ENCODE results near the gene ZSCAN20. TPM values are rescaled to one million over a fixed set of nuclear protein-coding genes. Genes with fewer than 3 reads are reported as not detected.

ZSCAN20 gene
- total and polyA plus RNA-seq, 9 of the 15 experiments (the other 6 are each of a cell fraction or from before 2014, with no cell fraction given): 0.36 to 3.3 (median 2.0) TPM

DNA sequence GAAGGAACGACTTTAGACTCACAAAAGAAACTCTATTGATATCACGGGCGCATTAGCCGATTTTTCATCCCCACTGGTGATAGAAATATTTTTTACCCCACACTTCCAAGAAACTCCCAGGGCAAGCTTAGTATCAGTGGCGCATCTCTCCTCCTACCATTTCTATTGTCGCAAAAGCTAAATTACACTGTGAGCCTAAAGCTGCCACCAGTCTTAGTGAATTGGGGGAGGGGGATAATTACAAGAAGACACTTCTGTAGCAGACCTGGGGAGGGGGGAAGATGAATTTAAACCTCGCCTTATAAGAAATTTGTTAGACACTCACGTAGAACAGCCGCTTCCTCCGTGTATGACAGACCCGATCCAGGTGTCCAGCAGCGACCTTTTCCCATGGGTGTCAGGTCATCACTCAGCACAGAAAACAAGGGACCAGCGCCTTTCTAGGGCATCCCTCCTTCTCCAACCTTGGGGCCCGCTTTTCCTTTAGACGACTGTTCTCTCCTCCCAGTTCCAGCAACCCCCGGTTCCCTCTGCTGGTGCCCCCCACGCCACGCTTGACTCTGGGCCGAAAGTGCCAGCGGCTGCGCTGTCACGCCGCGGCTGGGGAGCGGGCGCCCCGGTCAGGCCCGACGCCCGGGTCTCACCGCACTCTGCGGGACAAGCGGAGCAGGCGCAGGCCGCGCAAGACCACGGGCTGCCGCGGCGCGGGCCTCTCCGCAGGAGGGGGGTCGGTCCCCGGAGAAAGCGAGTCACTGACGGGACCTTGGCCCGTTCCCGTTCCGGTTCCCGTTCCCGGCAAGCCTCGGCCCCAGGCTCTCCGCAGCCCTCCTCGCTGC lies 42.4 kb upstream of the ZSCAN20 start (continued):
- TF ChIP-seq, protein P1, sequence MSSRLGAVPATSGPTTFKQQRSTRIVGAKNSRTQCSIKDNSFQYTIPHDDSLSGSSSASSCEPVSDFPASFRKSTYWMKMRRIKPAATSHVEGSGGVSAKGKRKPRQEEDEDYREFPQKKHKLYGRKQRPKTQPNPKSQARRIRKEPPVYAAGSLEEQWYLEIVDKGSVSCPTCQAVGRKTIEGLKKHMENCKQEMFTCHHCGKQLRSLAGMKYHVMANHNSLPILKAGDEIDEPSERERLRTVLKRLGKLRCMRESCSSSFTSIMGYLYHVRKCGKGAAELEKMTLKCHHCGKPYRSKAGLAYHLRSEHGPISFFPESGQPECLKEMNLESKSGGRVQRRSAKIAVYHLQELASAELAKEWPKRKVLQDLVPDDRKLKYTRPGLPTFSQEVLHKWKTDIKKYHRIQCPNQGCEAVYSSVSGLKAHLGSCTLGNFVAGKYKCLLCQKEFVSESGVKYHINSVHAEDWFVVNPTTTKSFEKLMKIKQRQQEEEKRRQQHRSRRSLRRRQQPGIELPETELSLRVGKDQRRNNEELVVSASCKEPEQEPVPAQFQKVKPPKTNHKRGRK (tag; IDR thresholded peaks at IDR 0.05): peak; percentile 75
- TF ChIP-seq CBFA2T3 (IDR thresholded peaks at IDR 0.05) (no peak), XRCC4 (IDR thresholded peaks at IDR 0.05; ENCODE audit: extremely low read depth, insufficient read depth, insufficient read length) (no peak), ZNF785 (CRISPR knock-in tag; IDR thresholded peaks at IDR 0.05) (no peak), MEIS2 (IDR thresholded peaks at IDR 0.05; ENCODE audit: partially characterized antibody) (no peak), TCFL5 (CRISPR knock-in tag; conservative IDR thresholded peaks at IDR 0.05) (no peak), KLF16 (IDR thresholded peaks at IDR 0.05) (no peak), NR4A1 (CRISPR knock-in tag; IDR thresholded peaks at IDR 0.05) (0 out of 2 replicates have a peak, but pooled peaks have one; percentile 63), NR4A1 (tag; IDR thresholded peaks at IDR 0.05) (no peak), ZNF507 (tag; conservative IDR thresholded peaks at IDR 0.05) (no peak), ZNF197 (CRISPR knock-in tag; IDR thresholded peaks at IDR 0.05; ENCODE audit: low read depth) (no peak), NUFIP1 (IDR thresholded peaks at IDR 0.05; ENCODE audit: partially characterized antibody) (no peak), KDM5B (IDR thresholded peaks at IDR 0.05; ENCODE audit: insufficient replicate concordance, low read depth, low read length) (peak; percentile 42), ZNF184 (CRISPR knock-in tag; IDR thresholded peaks at IDR 0.05) (no peak), DIDO1 (tag; IDR thresholded peaks at IDR 0.05; ENCODE audit: low read depth) (no peak)
- TF ChIP-seq, protein P2, sequence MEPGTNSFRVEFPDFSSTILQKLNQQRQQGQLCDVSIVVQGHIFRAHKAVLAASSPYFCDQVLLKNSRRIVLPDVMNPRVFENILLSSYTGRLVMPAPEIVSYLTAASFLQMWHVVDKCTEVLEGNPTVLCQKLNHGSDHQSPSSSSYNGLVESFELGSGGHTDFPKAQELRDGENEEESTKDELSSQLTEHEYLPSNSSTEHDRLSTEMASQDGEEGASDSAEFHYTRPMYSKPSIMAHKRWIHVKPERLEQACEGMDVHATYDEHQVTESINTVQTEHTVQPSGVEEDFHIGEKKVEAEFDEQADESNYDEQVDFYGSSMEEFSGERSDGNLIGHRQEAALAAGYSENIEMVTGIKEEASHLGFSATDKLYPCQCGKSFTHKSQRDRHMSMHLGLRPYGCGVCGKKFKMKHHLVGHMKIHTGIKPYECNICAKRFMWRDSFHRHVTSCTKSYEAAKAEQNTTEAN (CRISPR knock-in tag; IDR thresholded peaks at IDR 0.05): no peak
- TF ChIP-seq, protein P3, sequence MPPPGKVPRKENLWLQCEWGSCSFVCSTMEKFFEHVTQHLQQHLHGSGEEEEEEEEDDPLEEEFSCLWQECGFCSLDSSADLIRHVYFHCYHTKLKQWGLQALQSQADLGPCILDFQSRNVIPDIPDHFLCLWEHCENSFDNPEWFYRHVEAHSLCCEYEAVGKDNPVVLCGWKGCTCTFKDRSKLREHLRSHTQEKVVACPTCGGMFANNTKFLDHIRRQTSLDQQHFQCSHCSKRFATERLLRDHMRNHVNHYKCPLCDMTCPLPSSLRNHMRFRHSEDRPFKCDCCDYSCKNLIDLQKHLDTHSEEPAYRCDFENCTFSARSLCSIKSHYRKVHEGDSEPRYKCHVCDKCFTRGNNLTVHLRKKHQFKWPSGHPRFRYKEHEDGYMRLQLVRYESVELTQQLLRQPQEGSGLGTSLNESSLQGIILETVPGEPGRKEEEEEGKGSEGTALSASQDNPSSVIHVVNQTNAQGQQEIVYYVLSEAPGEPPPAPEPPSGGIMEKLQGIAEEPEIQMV (tag; conservative IDR thresholded peaks at IDR 0.05; ENCODE audit: low read depth): no peak
- TF ChIP-seq, protein P4, sequence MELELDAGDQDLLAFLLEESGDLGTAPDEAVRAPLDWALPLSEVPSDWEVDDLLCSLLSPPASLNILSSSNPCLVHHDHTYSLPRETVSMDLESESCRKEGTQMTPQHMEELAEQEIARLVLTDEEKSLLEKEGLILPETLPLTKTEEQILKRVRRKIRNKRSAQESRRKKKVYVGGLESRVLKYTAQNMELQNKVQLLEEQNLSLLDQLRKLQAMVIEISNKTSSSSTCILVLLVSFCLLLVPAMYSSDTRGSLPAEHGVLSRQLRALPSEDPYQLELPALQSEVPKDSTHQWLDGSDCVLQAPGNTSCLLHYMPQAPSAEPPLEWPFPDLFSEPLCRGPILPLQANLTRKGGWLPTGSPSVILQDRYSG (tag; conservative IDR thresholded peaks at IDR 0.05; ENCODE audit: low read depth): no peak
- TF ChIP-seq, protein P5, sequence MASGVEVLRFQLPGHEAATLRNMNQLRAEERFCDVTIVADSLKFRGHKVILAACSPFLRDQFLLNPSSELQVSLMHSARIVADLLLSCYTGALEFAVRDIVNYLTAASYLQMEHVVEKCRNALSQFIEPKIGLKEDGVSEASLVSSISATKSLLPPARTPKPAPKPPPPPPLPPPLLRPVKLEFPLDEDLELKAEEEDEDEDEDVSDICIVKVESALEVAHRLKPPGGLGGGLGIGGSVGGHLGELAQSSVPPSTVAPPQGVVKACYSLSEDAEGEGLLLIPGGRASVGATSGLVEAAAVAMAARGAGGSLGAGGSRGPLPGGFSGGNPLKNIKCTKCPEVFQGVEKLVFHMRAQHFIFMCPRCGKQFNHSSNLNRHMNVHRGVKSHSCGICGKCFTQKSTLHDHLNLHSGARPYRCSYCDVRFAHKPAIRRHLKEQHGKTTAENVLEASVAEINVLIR (CRISPR knock-in tag; IDR thresholded peaks at IDR 0.05): no peak

Data from K562 (cell line).